GM12873 (cell line): ENCODE measurements around the gene CFAP73.

Experiments
- CTCF ChIP-seq: IDR thresholded peaks from 2 replicates; pipeline ENCODE4 v1.5.1; 2012; ENCODE audit warnings: low read depth, mild to moderate bottlenecking, moderate library complexity, low read length, control low read depth; ENCODE audit not compliant: insufficient read depth; ENCODE audit errors: missing control alignments

CFAP73 gene

DNA sequence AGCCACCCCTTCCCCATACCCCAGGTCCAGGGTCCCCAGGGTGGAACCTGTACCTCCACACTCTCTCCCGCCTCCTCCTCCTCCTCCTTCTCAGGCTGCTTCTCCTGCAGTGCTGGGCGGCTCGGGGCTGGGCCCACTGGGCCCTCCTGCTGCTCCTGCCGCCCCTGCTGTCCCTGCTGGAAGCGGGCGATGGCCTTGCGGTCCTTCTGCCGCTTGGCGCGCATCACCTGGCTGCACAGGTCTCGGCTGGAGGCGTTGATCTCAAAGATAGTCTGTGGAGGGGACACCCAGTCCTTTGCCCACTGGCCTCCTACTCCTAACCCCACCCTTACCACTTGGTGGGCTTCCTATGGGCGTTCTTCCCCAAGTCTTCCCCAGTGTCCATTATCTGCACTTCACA is 14.5 kb downstream of the CFAP73 start:
- no peak for TF ChIP-seq CTCF

GRCh38 chr12:113165521-113166450 is 16.3 kb downstream of the CFAP73 start:
- TF ChIP-seq CTCF: no peak

DNA sequence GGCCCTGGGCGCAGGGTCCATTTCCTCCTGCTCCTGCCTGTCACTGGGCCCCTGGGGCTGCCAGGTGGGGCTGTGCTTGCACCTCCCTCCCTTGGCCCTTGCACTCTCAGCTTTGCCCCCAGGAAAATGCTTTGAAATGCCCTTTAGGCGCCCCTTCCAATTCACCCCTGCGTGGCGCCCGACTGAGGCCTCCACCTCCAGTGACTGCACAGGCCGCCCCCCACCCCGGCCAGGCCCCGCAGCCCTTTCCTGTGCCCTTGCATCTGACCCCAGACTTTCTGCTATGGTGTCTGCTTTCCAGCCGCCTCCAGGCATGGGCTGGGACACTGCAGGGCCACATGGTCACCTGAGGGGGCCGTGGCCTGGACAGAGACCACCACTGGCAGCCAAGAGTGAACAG is 18.3 kb downstream of the CFAP73 start:
- TF ChIP-seq CTCF: no peak

DNA sequence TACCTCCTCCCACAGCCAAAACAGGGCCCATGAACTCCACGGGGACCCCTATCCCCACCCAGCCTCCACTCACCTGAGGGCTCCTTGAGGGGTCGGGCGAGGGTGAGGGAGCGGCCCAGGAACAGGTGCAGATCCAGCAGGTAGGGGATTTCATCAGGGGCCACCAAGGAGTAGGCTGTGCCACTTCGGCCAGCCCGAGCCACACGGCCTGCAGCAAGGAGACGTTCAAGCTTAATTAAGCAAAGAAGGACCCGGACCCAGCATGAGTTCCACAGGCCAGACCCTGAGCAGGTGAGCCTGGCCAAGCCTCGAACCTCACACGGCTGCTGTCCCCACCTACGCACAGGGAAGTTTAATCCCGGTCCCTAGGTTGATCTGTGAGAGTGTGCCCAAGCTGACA is 20.2 kb downstream of the CFAP73 start:
- TF ChIP-seq CTCF: no peak

GRCh38 chr12:113170457-113170856 is 20.9 kb downstream of the CFAP73 start:
- no peak for TF ChIP-seq CTCF

DNA sequence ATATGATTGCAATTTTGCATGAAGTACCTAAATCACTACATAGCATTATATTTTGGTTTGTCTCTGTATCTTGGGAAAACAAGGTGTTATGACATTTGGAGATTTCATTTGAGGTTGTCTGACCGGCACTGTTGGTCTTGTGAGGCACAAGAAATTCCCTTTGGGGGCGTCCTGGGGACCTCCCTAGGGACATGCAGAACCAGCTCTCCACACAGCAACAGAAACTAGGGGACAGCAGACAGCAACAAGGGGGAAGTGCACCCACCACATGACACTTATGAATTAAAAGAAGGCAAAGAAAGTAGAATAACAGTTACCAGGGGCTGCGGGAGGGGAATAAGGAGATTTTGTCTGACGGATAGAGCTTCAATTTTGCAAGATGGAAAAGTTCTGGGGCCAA is 21.4 kb downstream of the CFAP73 start:
- TF ChIP-seq CTCF: no peak

DNA sequence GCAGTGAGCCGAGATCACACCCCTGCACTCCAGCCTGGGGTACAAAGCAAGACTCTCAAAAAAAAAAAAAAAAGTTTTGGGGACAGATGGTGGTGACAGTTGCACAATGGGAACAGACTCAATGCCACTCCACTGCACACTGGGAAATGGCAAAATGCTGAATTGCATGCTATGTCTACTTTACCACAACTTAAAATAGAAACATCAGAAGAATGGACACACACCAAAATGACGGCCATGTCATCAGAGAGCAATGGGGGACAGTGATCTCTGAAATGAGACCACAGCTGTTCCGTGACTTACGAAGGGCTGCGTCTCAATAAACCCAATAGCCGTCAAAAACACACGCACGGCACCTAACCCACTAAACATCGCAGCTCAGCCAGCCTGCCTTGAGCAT is 22.0 kb downstream of the CFAP73 start:
- no peak for TF ChIP-seq CTCF
